GM20431 (cell line): ENCODE results near the gene LMAN1L.

Source experiments
- in situ Hi-C: fragments of 300-500 bp; cut with MseI, MboI; formaldehyde crosslinking; loops from one replicate; pipeline ENCODE4 v1.15.0; 2020; ENCODE audit warnings: low sequenced_read_pairs; ENCODE audit not compliant: unreplicated experiment

Gene LMAN1L

GRCh38 chr15:74809242-74809641 lies 3.4 kb upstream of the LMAN1L start:
- in situ Hi-C loops: no loop called here

- in situ Hi-C loops: no loop called here
Measured at GRCh38 chr15:74809956-74810355, 2.7 kb upstream of the LMAN1L start.

- in situ Hi-C loops: no loop called here
Measured at GRCh38 chr15:74815121-74815934, 2.7 kb downstream of the LMAN1L start.

- in situ Hi-C loops: no loop called here
Measured at GRCh38 chr15:74815961-74816360, 3.3 kb downstream of the LMAN1L start.

- in situ Hi-C loops: no loop called here
Measured at GRCh38 chr15:74816624-74817369, 4.2 kb downstream of the LMAN1L start.

GRCh38 chr15:74817370-74817737 lies 4.7 kb downstream of the LMAN1L start:
- in situ Hi-C loops: no loop called here

- in situ Hi-C loops: no loop called here
Measured at GRCh38 chr15:74820056-74820455, 7.4 kb downstream of the LMAN1L start.

GRCh38 chr15:74821091-74821789 lies 8.6 kb downstream of the LMAN1L start:
- in situ Hi-C loops: no loop called here

- in situ Hi-C loops: no loop called here
Measured at GRCh38 chr15:74821790-74822158, 9.1 kb downstream of the LMAN1L start.

GRCh38 chr15:74822233-74822632 lies 9.6 kb downstream of the LMAN1L start:
- in situ Hi-C loops: no loop called here

- in situ Hi-C loops: no loop called here
Measured at GRCh38 chr15:74823324-74823723, 10.7 kb downstream of the LMAN1L start.

- in situ Hi-C loops: no loop called here
Measured at GRCh38 chr15:74824976-74825375, 12.3 kb downstream of the LMAN1L start.

GRCh38 chr15:74825866-74826265 lies 13.2 kb downstream of the LMAN1L start:
- in situ Hi-C loops: no loop called here

- in situ Hi-C loops: no loop called here
Measured at GRCh38 chr15:74826364-74826819, 13.8 kb downstream of the LMAN1L start, which contains the start of gene CPLX3. Gene CPLX3 (plus strand): TSS chr15:74826627. CDS start chr15:74826704, 77 bp downstream.

- in situ Hi-C loops: no loop called here
Measured at GRCh38 chr15:74826921-74827320, 14.3 kb downstream of the LMAN1L start.

- in situ Hi-C loops: no loop called here
Measured at GRCh38 chr15:74827614-74828013, 15.0 kb downstream of the LMAN1L start.

- in situ Hi-C loops: no loop called here
Measured at GRCh38 chr15:74828835-74829234, 16.2 kb downstream of the LMAN1L start.

- in situ Hi-C loops: no loop called here
Measured at GRCh38 chr15:74829486-74829885, 16.9 kb downstream of the LMAN1L start.

- in situ Hi-C loops: loop anchor here (10.0 kb wide), 1 partner anchor 65 kb away; no protein-coding TSS in a partner anchor
Measured at GRCh38 chr15:74829991-74830390, 17.4 kb downstream of the LMAN1L start.

- in situ Hi-C loops: loop anchor here (10.0 kb wide), 1 partner anchor 66 kb away; no protein-coding TSS in a partner anchor
Measured at GRCh38 chr15:74830868-74831267, 18.2 kb downstream of the LMAN1L start.
